GM21737 (cell line): ENCODE measurements around the gene TAX1BP1.
"Not testable (repeated sequence)": the region's sequence is repeated elsewhere in the genome, so short reads cannot be mapped to it uniquely, and the experiment has no call there.

ENCODE experiments used
- ATAC-seq: cut with Tn5 transposase; IDR thresholded peaks from one replicate; pipeline ENCODE4 v1.9.1; 2021; ENCODE audit warnings: mild to moderate bottlenecking, moderate library complexity; ENCODE audit not compliant: unreplicated experiment

TAX1BP1 gene

DNA sequence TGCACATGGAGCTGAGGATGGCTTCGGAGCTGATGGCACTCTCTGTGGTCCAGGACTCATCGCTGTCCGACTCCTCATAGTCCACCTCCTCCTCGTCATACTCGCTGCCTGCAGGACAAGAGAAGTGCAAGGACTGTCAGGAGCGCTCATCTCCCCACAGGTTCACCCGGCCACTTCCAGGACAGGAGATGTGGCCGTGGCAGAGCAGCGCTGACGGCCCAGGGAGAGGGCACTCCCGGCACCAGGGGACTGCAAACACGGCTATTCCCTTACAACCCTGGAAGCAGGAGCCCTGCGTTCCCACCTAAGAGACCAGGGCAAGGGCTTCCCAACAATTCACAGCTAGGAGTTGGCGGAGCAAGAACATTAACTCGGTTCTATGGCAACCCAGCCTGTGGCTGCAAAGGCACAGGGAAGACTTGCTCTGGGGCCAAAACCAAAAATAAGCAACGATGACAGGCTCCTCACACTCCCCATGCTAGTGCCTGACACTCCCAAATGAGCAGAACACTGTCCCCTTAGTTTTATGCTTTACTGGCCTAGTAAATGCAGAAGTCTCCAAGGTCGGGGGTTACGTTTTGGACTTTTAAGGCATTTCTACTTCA lies 100.9 kb downstream of the TAX1BP1 start:
- no peak for ATAC-seq

DNA sequence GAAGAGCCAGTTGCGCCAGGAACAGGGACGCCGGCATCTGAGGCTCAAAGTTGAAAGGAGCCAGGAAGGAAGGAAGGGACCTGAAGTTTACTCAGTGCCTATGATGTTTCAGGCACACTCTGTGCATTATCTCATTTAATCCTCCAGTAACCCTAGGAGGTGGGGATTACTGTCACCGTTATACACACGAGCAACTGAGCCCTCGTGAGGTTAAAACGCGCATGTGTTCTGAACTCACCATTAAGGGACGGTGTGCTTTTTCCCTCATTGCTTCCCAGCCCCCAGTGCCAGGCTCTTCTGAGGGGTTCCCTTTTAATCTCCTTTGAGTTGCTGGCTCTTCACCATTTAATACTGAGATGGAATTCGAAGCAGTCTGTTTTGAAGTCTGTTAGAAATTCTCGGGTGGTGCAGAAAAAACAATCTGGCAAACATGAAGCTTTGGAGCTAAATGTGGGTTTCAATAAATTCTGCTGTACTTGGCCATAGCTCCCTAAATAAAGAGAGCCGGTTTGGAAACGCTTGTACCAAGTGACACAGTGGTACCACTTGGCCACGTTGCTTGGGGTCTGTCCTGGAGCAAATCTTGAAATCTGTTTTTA lies 102.2 kb downstream of the TAX1BP1 start:
- no peak for ATAC-seq

DNA sequence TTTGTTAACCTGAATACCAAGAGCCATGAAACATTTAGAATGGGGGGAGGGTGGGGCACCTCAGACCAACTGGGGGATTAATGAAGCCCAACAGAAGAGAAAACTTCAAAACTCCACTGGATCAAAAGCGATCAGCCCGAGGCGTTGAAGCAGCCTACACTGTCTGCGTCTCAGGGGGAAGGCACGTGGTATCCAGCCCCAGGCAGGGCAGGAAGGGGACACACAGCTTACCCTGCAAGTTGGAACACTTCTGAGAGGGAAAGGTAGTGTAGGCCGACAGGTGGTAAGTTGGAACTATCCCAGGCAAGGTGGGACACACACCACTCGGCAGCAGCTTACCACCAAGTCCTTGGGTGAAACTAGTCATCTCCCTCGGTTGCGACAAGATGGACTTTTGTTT lies 102.9 kb downstream of the TAX1BP1 start:
- ATAC-seq, result no peak

DNA sequence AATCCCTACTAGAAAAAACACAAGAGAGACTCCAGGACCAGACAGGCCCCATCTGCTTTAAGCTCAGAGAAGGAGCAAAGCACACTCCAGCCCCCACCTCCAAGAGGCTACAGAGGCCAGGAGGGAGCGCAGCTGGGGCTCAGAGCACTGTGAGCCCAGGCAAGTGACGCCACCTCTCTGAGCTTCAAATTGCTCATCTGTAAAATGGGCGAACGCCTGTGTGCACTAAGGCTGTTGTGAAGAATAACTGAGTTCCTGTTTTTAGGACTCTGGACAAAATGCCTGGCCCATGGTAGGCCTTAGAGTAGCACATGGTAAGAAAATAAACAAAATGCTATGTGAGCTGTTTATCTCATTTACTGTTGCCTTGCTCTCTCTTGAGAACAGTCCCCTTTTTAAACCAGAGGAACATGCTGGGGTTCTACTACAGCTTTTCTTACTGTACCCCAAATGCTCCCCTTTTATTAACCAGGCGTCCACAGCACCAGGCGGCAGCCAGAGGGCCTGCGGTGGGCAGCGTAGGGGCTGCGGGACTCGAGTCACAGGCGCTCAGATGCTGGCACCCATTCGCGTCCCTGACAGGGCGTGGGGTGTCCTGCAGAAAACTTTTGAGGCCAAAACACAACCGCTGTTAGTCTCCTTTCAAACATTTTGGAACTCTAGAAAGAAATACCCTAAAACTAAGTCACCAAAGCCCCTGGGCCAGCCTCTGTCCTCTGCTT lies 103.8 kb downstream of the TAX1BP1 start:
- ATAC-seq, result no peak

DNA sequence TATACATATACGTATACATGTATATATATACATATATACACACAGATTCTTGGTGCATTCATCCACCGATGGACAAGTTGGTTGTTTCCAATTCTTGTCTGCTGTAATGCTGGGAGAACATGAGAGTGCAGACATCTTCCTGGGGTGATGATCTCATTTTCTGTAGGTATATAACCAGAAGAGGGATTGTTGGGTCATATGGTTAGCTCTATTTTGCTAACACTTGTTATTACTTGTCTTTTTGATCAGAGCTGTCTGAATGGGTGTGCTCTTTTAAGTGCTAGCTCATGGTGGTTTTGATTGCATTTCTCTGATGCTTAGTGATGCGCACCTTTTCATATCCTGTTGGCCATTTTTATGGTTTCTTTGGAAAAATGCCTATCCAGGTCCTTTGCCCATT lies 106.4 kb downstream of the TAX1BP1 start:
- ATAC-seq, result no peak

DNA sequence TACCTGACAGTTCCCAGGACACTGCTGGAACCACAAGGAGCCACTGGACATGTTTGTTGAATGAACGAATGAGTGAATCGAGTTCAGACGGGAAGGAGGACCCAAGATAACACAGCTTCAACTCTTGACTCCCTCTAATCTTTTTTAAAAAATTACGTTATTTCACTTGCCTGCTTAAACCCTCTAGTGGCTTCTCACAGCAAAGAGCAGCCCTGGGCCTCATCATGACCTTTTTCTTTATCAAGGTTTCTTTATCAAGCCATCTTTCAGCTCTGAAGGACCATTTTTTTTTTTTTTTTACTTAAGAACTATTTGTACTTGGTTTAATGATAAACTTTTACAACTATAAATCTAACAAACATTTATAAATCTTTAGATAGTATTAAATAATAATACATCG lies 110.6 kb downstream of the TAX1BP1 start:
- no peak for ATAC-seq

DNA sequence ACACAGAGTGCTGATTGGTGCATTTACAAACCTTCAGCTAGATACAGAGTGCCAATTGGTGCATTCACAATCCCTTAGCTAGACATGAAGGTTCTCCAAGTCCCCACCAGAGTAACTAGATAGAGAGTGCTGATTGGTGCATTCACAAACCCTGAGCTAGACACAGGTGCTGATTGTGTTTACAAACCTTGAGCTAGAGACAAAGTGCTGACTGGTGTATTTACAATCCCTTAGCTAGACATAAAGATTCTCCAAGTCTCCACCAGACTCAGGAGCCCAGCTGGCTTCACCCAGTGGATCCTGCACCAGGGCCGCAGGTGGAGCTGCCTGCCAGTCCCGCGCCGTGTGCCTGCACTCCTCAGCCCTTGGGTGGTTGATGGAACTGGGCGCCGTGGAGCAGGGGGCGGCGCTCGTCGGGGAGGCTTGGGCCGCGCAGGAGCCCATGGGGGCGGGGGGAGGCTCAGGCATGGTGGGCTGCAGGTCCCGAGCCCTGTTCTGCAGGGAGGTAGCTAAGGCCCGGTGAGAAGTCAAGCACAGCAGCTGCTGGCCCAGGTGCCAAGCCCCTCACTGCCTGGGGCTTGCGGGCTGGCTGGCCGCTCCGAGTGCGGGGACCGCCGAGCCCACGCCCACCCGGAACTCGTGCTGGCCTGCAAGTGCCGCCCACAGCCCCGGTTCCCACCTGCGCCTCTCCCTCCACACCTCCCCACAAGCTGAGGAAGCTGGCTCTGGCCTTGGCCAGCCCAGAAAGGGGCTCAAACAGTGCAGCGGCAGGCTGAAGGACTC lies 116.9 kb downstream of the TAX1BP1 start:
- not testable (repeated sequence) for ATAC-seq

DNA sequence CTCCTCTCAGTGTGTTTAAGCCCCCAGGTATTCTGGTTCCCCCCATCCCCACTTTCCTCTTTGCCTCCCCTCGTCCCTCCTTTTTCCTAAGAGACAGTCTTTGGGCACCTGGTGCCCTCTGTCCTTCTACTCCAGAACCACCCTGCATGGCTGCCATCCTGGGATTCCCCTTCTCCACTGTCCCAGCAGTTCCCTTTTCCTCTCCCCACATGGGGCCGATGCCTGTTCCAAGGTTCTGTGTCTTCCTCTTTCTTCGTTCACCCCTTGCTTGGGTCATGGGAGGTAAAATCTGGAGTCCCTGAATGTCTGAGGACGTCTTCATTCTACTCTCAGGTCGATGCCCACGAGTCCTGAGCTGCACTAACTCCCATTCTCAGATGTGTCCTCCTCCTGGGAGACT lies 120.8 kb downstream of the TAX1BP1 start:
- no peak for ATAC-seq

DNA sequence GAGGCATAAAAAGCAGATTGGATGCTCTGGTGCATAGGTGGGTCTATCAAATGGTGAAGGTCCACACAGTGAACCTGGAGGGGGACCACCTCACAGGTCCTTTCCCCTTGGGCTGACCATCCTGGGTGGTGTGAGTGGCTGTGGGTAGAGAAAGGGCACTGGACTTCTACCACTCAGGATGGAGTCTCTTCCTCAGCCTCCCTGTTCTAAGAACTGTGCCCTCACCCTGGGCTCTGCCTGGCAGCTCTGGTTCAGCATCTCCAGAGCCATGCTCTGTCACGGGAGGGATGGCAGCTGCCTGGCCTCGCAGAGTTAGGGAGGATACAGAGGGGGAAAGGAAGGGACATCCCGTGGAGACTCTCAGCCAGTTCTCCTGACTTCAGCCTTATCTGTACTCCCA lies 121.8 kb downstream of the TAX1BP1 start:
- ATAC-seq, result no peak

DNA sequence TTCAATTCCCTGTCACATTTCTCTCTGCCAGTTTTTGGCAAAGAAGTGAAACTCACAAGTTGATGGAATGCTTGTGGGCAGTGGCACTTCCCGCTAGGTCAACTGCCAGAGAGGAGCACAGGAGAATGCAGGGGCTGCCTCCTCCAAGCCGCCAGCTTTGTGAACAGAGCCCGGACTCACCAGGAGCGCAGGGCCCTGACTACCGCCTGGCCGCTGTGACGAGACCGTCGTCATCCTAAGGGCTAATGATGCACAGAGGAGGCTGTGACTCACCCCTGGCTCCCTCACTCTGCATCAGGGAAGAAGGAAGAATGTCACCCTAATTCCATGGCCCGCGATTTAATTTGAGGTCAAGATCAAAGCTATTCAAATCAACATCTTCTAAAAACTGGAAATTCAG lies 123.9 kb downstream of the TAX1BP1 start:
- ATAC-seq, result no peak

DNA sequence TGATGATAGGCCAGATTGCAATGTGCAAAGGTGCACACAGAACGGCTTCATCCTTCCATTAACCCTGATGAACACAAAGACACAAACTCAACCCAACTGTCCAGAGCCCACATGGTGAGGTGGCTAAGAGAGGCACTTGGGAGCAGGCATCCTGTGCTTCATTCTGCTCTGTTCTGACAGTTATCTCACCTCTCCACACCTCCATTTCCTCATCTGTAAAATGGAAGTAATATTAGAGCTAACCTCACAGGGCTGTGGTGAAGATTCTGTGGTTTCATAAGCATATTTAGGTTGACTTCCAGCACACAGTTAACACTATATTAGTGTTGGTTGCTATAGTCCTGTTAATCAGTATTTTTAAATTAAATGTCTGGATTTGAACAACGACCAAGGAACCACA lies 126.3 kb downstream of the TAX1BP1 start:
- ATAC-seq, result no peak

DNA sequence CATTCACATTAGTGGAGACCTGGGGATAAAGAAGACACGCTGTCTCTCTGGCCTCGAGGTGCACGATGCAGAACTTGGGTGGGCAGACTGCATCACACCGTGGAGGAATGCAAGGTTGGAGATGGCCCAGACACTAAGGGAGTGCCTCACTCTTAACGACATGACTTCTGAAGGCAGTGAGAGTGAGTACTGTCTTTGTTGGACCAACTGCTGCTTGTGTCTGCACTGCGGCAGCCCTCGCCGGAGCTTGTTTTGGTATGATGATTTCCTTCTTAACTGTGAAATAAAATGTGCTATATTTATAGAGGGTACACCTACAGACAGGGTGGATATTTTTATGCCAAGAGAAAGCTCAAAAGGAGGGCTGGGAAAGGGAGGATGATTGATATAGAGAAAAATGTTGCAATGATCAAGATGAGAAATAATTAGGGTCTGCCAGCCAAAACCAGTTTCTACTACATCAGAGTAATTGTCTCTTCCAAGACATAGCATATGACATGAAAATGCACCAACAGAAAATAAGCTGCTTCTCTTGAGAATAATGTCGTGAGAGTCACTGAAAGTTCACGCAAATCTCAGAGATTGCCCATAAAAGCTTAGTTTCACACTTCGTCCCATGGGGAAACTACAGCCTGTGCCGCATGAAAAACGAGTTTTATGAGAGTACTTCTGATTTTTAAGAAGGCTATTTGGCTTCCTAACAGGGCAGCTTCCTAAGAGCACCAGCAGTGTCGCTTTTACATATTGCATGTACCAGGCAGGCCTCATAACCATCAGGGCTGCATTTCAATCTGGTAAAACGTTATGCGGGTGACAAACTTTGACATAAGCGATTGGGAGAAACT lies 127.1 kb downstream of the TAX1BP1 start:
- ATAC-seq, result no peak

DNA sequence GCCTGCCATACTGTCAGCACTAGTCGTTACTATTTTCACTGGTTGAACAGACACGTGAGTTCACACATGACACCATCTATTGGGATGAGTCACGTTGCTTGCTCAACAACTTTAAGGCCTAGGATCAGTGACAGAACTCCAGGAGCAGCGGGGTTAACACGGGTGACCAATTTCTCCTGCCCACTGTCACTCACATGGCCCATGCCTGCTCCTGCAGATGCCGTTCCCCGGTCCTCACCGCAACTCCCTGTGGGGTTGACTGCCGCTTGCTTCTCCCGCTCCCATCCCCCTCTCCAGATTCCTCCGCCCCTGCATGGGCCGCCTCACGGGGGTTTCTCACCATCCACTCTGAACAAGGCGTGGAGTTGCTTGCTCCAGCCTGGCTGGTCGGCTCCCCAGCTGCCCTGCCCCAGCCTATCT lies 128.2 kb downstream of the TAX1BP1 start:
- no peak for ATAC-seq

DNA sequence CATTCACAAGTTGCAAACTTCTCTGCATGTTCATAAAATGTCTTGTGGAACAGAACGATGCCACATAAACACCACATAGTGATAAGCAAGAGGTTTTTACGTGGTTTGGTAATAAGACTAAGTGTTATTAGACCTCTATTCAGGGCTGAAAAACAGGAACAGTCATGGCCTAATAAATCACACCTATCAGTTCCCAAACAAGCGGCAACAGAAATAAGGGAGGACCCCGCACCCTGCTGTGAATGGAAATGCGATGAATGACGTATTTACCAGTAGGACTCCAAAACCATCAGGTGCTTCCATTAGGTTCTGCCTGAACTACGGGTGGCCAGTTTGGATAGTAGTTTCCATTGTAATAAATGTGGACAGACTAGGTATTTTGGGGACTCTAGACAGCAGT lies 129.1 kb downstream of the TAX1BP1 start:
- no peak for ATAC-seq

DNA sequence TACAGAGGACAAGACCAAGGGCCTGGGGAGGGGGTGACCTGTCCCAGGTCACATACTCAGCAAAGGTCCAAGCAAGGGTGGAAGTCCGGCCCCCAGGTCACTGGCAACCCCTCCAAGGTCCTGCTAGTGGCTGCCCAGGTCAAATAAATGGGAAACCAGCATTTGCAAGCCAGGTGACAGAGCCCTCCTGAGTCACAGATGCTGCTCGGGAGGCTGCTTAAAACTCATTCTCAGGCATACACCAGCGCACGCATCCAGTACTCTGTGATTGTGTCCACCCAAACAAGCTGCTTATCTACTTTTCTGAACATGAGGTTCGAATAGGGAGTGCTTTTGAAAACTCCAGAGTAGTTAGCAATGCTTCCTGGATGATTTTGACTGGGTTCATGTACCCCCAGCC lies 130.6 kb downstream of the TAX1BP1 start:
- no peak for ATAC-seq

DNA sequence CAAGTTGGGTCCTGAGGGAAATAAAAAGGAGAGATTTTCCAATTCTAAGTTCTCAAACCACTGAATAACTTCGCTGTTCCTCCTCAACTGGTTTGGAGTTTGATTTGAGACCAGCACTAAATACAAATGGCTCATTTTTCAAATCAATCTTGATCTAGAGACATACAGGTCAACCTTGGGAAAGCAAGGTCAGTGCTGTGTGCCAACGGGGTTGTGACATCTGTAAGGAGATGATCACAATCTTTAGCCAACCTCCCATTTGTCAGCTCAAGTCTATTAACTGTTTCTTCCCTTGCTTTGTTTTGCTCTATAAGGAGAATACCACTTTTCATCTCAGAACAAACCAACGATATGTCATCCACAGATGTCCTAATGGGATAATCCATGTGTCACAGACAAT lies 131.1 kb downstream of the TAX1BP1 start:
- no peak for ATAC-seq

DNA sequence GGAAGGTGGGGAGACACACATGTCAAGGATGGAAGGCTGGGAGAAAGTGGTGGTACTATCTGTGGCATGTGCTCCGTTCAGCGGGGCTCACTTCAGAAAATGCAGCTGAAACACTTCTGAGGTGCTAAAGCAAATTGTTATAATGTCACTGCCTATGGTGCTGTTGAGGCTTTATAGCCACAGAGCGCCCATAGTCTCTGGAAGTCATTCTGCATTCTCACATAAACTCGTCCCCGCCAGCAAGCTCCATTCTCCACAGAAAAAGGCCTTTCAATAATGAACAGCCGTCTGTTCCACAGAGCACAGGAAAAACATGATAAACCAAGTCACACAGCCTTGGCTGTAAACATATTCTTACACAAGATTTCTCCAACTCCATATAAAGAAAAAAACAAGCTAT lies 131.9 kb downstream of the TAX1BP1 start:
- ATAC-seq, result no peak

DNA sequence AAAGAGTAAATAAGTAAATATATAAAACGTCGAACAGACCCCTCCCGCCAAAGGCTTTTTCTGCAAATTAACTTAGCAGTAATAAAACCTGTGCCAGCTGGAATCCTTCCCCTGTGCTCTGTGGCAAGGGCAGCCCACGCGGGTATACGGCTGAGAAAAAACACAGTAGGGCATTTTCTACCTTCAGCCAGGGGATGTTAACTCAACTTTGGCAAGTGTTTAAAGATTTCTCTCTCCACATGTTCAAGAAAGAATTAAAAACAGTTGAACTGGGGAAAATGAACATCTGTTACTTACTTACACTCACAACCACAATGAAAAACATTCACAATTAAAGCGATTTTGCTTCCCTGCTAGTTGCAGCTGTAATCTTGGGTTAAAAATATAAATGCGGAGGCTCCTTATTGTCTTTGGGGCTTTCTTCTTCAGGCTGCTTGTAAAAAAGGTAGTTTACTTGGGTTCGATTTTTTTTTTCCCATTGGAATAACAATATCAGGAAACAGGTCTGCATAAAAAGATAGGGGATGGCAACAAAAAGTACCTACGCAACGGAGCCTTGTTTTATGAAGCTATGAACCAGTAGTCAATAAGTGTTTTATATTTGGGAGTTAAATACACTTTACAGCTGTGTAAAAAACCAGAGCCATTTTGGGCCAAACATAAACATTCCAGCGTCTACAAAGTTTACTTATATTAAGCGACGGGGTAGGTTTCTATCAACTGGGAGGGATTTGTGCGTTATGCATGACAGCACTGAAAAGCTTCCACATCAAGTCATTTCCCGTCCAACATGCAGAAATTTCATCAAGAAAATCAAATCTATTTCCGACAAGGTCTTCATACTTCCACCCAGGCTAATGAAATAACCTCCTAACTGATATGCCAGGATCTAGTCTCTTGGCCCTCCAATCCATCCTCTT lies 132.7 kb downstream of the TAX1BP1 start:
- no peak for ATAC-seq
